Aortic smooth muscle cell (primary cell): Measurements from ENCODE around the gene TGFB1. TPM values are rescaled to one million over a fixed set of nuclear protein-coding genes. Genes with fewer than 3 reads are reported as not detected.

Experiments used
- total RNA-seq: library from RNA; depleted of rRNA; stranded (reverse); fragments of >200 nt; gene quantifications from 2 replicates; pipeline ENCODE4 v1.2.3, GENCODE V29; 2014

The TGFB1 gene
- 16.9 and 37.2 TPM in 2 replicates for total RNA-seq

DNA sequence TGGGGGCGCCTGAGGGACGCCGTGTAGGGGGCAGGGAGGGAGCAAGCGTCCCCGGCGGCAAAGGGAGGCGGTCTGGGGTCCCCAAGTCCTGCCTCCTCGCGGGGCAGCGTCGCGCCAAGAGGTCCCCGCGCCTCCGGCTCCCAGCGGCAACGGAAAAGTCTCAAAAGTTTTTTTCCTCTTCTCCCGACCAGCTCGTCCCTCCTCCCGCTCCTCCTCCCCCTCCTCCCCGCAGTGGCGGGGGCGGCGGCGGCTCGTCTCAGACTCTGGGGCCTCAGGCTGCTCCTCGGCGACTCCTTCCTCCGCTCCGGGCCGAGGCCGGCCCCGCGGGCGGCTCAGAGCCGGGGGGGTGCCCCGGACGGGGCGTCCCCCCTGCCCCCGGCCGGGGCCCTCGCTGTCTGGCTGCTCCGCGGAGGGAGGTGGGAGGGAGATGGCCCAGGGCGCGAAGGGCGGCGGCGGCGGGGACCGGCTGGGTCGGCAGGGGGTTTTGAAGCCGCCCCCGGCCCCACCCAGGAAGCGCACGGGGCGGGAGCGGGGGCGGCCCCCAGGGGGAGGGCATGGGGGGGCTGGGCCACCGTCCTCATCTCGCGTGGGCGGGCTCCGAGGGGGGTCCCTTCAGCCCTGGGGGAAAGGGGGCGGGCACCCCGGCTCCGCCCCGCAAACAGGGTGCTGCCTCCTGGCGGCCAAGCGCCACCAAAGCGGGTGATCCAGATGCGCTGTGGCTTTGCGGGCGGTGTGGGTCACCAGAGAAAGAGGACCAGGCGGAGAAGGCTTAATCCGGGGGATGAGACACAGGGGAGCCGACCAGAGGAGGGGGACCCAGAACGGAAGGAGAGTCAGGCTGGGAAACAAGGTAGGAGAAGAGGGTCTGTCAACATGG is at the start of gene TGFB1:
Gene TGFB1 (minus strand): TSS at position 457 of the 877 bp plus-strand sequence. CDS start 878 bp downstream, outside the sequence.

GRCh38 chr19:41397086-41398049 is 43.6 kb upstream of the TGFB1 start, which contains the start of the genes BCKDHA and EXOSC5:
Gene BCKDHA (plus strand): TSS chr19:41397818. CDS start chr19:41397828, 10 bp downstream.
Gene EXOSC5 (minus strand): TSS chr19:41397359. CDS start chr19:41397328, 31 bp downstream.

DNA sequence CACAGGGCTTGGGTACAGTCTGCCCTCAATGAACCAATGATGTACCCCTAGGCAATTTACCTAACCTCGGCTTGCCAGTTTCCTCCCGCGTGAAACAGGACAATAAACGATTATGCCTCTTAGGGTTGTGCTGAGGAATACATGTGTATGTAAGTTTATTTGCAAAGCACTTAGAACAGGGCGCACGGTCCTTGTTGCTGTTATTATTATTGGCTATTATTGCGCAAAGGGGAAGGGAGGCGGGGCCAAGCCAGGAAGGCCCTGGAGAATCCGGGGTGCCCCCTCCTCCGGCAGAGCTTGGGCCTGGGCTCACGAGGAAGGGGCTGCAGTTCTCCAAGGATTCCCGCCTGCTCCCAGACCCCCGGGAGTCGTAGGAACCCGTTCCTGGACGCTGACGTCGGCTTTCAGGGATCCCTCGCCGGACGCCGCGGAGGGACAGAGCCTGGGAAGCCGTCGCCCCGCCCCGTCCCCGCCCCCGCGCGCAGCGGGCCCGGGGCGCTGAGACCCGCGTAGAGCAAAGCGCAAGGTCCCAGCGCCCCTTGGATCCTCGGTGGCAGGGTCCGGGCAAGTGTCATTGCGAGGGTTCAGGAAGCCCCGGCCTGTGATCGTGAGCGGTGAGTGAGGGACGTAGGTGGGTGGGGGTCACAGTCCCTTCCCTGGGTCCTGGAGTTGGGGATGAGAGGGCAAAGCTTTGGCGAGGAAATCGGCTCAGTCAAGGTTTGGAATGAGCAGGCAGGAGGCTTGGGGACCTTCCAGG is 22.7 kb upstream of the TGFB1 start, which contains the start of gene TMEM91:
Gene TMEM91 (plus strand): TSS at position 293 of the 757 bp plus-strand sequence. CDS start 1,777 bp downstream, outside the sequence.

DNA sequence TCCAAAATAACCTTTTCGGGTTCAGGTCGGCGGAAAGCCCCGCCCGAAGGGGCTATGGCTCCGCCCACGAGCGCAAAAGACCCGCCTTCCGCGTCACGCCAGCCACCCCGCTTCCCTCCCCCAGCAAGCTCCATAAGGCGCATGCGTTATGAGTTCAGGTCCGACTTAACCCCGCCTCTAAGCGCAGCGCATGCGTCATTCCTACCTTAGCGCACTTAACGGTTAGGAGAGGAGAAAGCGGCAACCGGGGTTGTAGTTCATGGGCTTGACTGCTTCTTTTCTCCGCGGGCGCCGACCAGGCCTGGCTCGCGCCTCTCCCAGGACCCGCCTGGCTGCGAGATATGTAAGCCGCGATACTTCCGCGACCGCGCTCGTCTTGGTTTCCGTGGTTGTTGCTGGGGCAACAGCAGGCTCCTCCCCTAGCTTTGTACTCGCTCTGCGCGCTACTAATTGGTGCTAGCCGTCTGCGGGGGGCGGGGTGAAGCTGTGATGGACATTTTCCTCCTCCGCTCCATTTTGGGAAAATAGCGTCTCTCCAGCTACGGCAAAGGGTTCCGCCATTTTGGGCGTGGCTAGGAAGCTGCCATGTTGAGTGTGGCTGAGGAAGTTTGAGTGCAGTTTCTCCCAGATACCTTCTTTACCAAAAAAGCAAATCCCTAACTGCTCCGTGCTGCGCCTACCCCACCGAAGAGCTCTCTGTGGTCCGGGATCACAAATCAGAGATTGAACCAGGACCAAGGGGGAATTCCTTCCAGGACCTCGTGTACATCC is 10.2 kb upstream of the TGFB1 start, which contains the start of gene B9D2:
Gene B9D2 (minus strand): TSS at position 397 of the 771 bp plus-strand sequence. CDS start 630 bp downstream, outside the sequence.

GRCh38 chr19:41310033-41310831 is 43.5 kb downstream of the TGFB1 start, which contains the start of gene CCDC97:
Gene CCDC97 (plus strand): TSS chr19:41310172. CDS start chr19:41310311, 139 bp downstream.

Other genes with a start within 250 kb of the TGFB1 start
- not detected in 2 replicates for gene CYP2F1, start 239.5 kb downstream of the TGFB1 start, total RNA-seq
- gene CYP2S1, start 160.7 kb downstream of the TGFB1 start, total RNA-seq: 0.62 and 0.79 TPM in 2 replicates
- gene AXL, start 134.7 kb downstream of the TGFB1 start, total RNA-seq: 165 and 211 TPM in 2 replicates
- gene HNRNPUL1, start 89.5 kb downstream of the TGFB1 start, total RNA-seq: 72.3 and 97.8 TPM in 2 replicates
- gene CCDC97, start 43.8 kb downstream of the TGFB1 start, total RNA-seq: 8.3 and 9.3 TPM in 2 replicates
- gene B9D2, start 10.2 kb upstream of the TGFB1 start, total RNA-seq: 3.7 and 5.7 TPM in 2 replicates
- 4.2 and 4.3 TPM in 2 replicates for gene TMEM91, start 22.6 kb upstream of the TGFB1 start, total RNA-seq
- 7.2 and 11.0 TPM in 2 replicates for gene EXOSC5, start 43.4 kb upstream of the TGFB1 start, total RNA-seq
- 23.1 and 26.3 TPM in 2 replicates for gene BCKDHA, start 43.9 kb upstream of the TGFB1 start, total RNA-seq
- gene B3GNT8, start 73.5 kb upstream of the TGFB1 start, total RNA-seq: 0.26 and 2.0 TPM in 2 replicates
- gene DMAC2, start 86.0 kb upstream of the TGFB1 start, total RNA-seq: 20.0 and 23.9 TPM in 2 replicates
- gene ERICH4, start 89.2 kb upstream of the TGFB1 start, total RNA-seq: not detected in 2 replicates
- gene CEACAM21, start 222.2 kb upstream of the TGFB1 start, total RNA-seq: 0.06 TPM in 1 of 2 replicates, not detected in the other